Neural cell (in vitro differentiated cells): ENCODE measurements around the gene MECR. TPM values are rescaled to one million over a fixed set of nuclear protein-coding genes. Genes with fewer than 3 reads are reported as not detected.
A peak's percentile ranks its signal among the peaks of the same experiment; 100 is the strongest.

Source experiments
- H2AFZ ChIP-seq: fragments of 200-600, 300-800 bp; sonication (generic), shearing (Covaris generic); 2 replicates; pipeline ENCODE4 v1.6.0; 2014; ENCODE audit warnings: low read depth, mild to moderate bottlenecking, antibody characterized with exemption, low read length, moderate library complexity
- H3F3A ChIP-seq: fragments of 200-600 bp; shearing (Covaris generic); 2 replicates; pipeline ENCODE4 v1.6.1; 2016; ENCODE audit warnings: mild to moderate bottlenecking, moderate library complexity, mixed read lengths, antibody characterized with exemption, low read length; ENCODE audit not compliant: insufficient read depth, poor library complexity, severe bottlenecking
- H3K27ac ChIP-seq: fragments of 200-600, 300-800 bp; sonication (generic), shearing (Covaris generic); 2 replicates; pipeline ENCODE4 v1.5.1; 2014; ENCODE audit warnings: mild to moderate bottlenecking, low read length, moderate library complexity
- H3K27me3 ChIP-seq: fragments of 300-800, 200-600 bp; sonication (generic), shearing (Covaris generic); 2 replicates; pipeline ENCODE4 v1.6.0; 2014; ENCODE audit warnings: mild to moderate bottlenecking, low read depth, low read length, moderate library complexity; ENCODE audit not compliant: insufficient read depth
- H3K36me3 ChIP-seq: fragments of 300-800, 200-600 bp; sonication (generic), shearing (Covaris generic); 2 replicates; pipeline ENCODE4 v1.5.1; 2014; ENCODE audit warnings: mild to moderate bottlenecking, antibody characterized with exemption, low read length, moderate library complexity; ENCODE audit not compliant: insufficient read depth
- H3K4me2 ChIP-seq: fragments of 300-800, 200-600 bp; sonication (generic), shearing (Covaris generic); 2 replicates; pipeline ENCODE4 v1.6.0; 2014; ENCODE audit warnings: mild to moderate bottlenecking, low read length
- H3K4me3 ChIP-seq: fragments of 300-800, 200-600 bp; sonication (generic), shearing (Covaris generic); 2 replicates; pipeline ENCODE4 v1.5.1; 2014; ENCODE audit warnings: mild to moderate bottlenecking, low read length, moderate library complexity
- H3K79me2 ChIP-seq: fragments of 200-600 bp; shearing (Covaris generic); replicated peaks from 2 replicates; pipeline ENCODE4 v1.6.0; 2014; ENCODE audit warnings: mild to moderate bottlenecking, low read length, moderate library complexity; ENCODE audit not compliant: insufficient read depth
- H3K9ac ChIP-seq: fragments of 300-800, 200-600 bp; sonication (generic), shearing (Covaris generic); 2 replicates; pipeline ENCODE4 v1.6.1; 2016; ENCODE audit warnings: mild to moderate bottlenecking, low read length, mixed read lengths
- H3K9me2 ChIP-seq: fragments of 200-600 bp; shearing (Covaris generic); 2 replicates; pipeline ENCODE4 v1.6.1; 2016; ENCODE audit warnings: mild to moderate bottlenecking, low read length, mixed read lengths; ENCODE audit not compliant: insufficient read depth
- H3K9me3 ChIP-seq: fragments of 200-600, 300-800 bp; sonication (generic), shearing (Covaris generic); 2 replicates; pipeline ENCODE4 v1.6.1; 2016; ENCODE audit warnings: mild to moderate bottlenecking, mixed run types, low read length, moderate library complexity, mixed read lengths
- H4K20me1 ChIP-seq: fragments of 200-600 bp; shearing (Covaris generic); 2 replicates; pipeline ENCODE4 v1.6.1; 2016; ENCODE audit warnings: mild to moderate bottlenecking, mixed run types; ENCODE audit not compliant: insufficient read depth
- CTCF ChIP-seq: fragments of 450-650 bp; IDR thresholded peaks from 2 replicates; pipeline ENCODE4 v1.5.1; 2014; ENCODE audit warnings: antibody characterized with exemption, mild to moderate bottlenecking, moderate library complexity; ENCODE audit not compliant: poor library complexity, severe bottlenecking
- EP300 ChIP-seq: fragments of 450-650 bp; conservative IDR thresholded peaks from 2 replicates; pipeline ENCODE4 v1.6.1; 2014; ENCODE audit warnings: antibody characterized with exemption, mild to moderate bottlenecking, moderate library complexity; ENCODE audit not compliant: poor library complexity, severe bottlenecking
- EZH2 ChIP-seq: fragments of 200-600, 300-800 bp; shearing (Covaris generic), sonication (generic); IDR thresholded peaks from 2 replicates; pipeline ENCODE4 v1.6.1; 2014; ENCODE audit warnings: antibody characterized with exemption, low read length, borderline replicate concordance, mild to moderate bottlenecking; ENCODE audit not compliant: insufficient read depth, poor library complexity, severe bottlenecking
- MXI1 ChIP-seq: fragments of 450-650 bp; conservative IDR thresholded peaks from 2 replicates; pipeline ENCODE4 v1.6.1; 2014; ENCODE audit warnings: antibody characterized with exemption, mild to moderate bottlenecking; ENCODE audit not compliant: poor library complexity, severe bottlenecking
- POLR2AphosphoS5 ChIP-seq: IDR thresholded peaks from 2 replicates; pipeline ENCODE4 v1.6.1; 2012
- RAD21 ChIP-seq: fragments of 450-650 bp; conservative IDR thresholded peaks from 2 replicates; pipeline ENCODE4 v1.6.1; 2014; ENCODE audit warnings: antibody characterized with exemption, mild to moderate bottlenecking, moderate library complexity
- REST ChIP-seq: IDR thresholded peaks from 2 replicates; pipeline ENCODE4 v1.6.1; 2012; ENCODE audit warnings: borderline replicate concordance
- SMC3 ChIP-seq: fragments of 450-650 bp; conservative IDR thresholded peaks from 2 replicates; pipeline ENCODE4 v1.6.1; 2014; ENCODE audit warnings: antibody characterized with exemption, mild to moderate bottlenecking, moderate library complexity; ENCODE audit not compliant: poor library complexity
- TAF1 ChIP-seq: IDR thresholded peaks from 2 replicates; pipeline ENCODE4 v1.6.1; 2012; ENCODE audit warnings: low read depth
- polyA plus RNA-seq: library from polyadenylated mRNA; depleted of rRNA; stranded (reverse); fragments of >200 nt; gene quantifications from 2 replicates; pipeline ENCODE4 v1.2.3, GENCODE V29; 2014

The MECR gene
- polyA plus RNA-seq, 1 donor from 2014 or later = 14.0 TPM

GRCh38 chr1:29200906-29201594 is 29.7 kb downstream of the MECR start:
- H3K79me2 ChIP-seq = no peaks in the 10 kb centered on the region
- H3K9me3 ChIP-seq = no peaks in the 10 kb centered on the region
- no peak overlapping the region for H3K9ac ChIP-seq
- H2AFZ ChIP-seq = no peak overlapping the region
- no peak overlapping the region for H3K4me2 ChIP-seq
- no peaks in the 10 kb centered on the region for H3F3A ChIP-seq
- H3K4me3 ChIP-seq = no peak overlapping the region
- H3K27me3 ChIP-seq = no peaks in the 10 kb centered on the region
- no peaks in the 10 kb centered on the region for H4K20me1 ChIP-seq
- TF ChIP-seq TAF1 (no peak), EP300 (no peak)
- H3K36me3 ChIP-seq = no peaks in the 10 kb centered on the region
- H3K27ac ChIP-seq = no peak overlapping the region
- H3K9me2 ChIP-seq = no peaks in the 10 kb centered on the region

GRCh38 chr1:29197993-29198392 is 32.7 kb downstream of the MECR start:
- no peaks in the 10 kb centered on the region for H3F3A ChIP-seq
- no peaks in the 10 kb centered on the region for H3K27me3 ChIP-seq
- H3K27ac ChIP-seq = no peak overlapping the region
- no peaks in the 10 kb centered on the region for H3K36me3 ChIP-seq
- H3K4me3 ChIP-seq = no peak overlapping the region
- no peak overlapping the region for H3K4me2 ChIP-seq
- H3K9ac ChIP-seq = no peak overlapping the region
- H3K79me2 ChIP-seq = no peaks in the 10 kb centered on the region
- no peak for TF ChIP-seq TAF1
- no peak for TF ChIP-seq POLR2AphosphoS5
- no peak for TF ChIP-seq RAD21
- no peak for TF ChIP-seq MXI1
- TF ChIP-seq EP300 = no peak
- TF ChIP-seq EZH2 = no peak
- TF ChIP-seq SMC3 = no peak
- TF ChIP-seq REST = no peak
- TF ChIP-seq CTCF = no peak
- H2AFZ ChIP-seq = no peak overlapping the region
- H3K9me2 ChIP-seq = no peaks in the 10 kb centered on the region
- H4K20me1 ChIP-seq = no peaks in the 10 kb centered on the region
- no peaks in the 10 kb centered on the region for H3K9me3 ChIP-seq

GRCh38 chr1:29197590-29197924 is 33.2 kb downstream of the MECR start:
- Histone ChIP-seq H3K36me3 (no peaks in the 10 kb centered on the region), H3K27ac (no peak overlapping the region), H3K79me2 (no peaks in the 10 kb centered on the region), H3K4me3 (no peak overlapping the region), H4K20me1 (no peaks in the 10 kb centered on the region), H3K9me2 (no peaks in the 10 kb centered on the region), H3K9me3 (no peaks in the 10 kb centered on the region), H3F3A (no peaks in the 10 kb centered on the region), H3K4me2 (no peak overlapping the region), H3K9ac (no peak overlapping the region), H2AFZ (no peak overlapping the region), H3K27me3 (no peaks in the 10 kb centered on the region)
- TF ChIP-seq TAF1 (no peak), EP300 (no peak), EZH2 (no peak), RAD21 (peak; percentile 13), MXI1 (no peak), SMC3 (peak; percentile 46), CTCF (peak; percentile 29), POLR2AphosphoS5 (no peak), REST (no peak)
